Vagina (tissue), 2 donors: Measurements from ENCODE around the gene INPP5A.

Experiments
- POLR2AphosphoS5 ChIP-seq, 2 donors: sonication (generic); formaldehyde crosslinking; IDR thresholded peaks; one replicate each; pipeline ENCODE4 v1.9.0; 2017; ENCODE audit warnings: antibody characterized with exemption in 2 of 2, mild to moderate bottlenecking in 2 of 2, low read depth in 1 of 2; ENCODE audit not compliant: insufficient read depth in 1 of 2
- TF ChIP-seq, protein P1 (sequence below), 3 experiments: fragments of 450-650 bp in 2 of 3; fragments of 200-600 bp in 1 of 3; sonication (generic) in 1 of 3; IDR thresholded peaks; one replicate each; pipeline ENCODE4 v1.5.1; 2017 to 2019; ENCODE audit warnings: antibody characterized with exemption in 3 of 3, mild to moderate bottlenecking in 2 of 3, moderate library complexity in 2 of 3

DNA sequence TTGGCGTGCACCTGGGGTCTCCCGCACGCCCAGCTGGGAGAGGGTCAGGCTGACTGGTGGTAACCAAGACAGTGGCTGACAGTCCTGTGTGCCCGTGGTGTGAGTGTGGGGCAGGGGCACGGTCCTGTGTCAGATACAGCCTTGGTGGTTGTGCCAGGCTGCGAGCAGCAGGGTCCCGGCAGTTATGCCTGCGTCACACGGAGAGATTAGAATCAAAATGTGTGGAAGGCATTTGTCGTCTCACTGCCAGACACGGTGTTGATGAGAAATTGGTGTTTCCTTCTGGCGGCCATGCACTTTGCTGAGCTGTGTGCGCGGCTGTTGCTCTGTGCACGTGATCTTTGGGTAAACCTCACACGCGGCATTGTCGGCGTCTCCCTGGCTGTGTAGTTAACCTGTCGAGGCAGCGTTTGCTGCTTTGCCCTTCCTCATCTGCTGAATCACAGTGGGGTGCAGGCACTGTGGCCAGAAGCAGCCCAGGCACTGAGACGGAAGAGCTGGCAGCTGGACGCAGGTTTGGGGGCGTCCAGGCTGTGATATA is 160.7 kb downstream of the INPP5A start:
- TF ChIP-seq, protein P1, sequence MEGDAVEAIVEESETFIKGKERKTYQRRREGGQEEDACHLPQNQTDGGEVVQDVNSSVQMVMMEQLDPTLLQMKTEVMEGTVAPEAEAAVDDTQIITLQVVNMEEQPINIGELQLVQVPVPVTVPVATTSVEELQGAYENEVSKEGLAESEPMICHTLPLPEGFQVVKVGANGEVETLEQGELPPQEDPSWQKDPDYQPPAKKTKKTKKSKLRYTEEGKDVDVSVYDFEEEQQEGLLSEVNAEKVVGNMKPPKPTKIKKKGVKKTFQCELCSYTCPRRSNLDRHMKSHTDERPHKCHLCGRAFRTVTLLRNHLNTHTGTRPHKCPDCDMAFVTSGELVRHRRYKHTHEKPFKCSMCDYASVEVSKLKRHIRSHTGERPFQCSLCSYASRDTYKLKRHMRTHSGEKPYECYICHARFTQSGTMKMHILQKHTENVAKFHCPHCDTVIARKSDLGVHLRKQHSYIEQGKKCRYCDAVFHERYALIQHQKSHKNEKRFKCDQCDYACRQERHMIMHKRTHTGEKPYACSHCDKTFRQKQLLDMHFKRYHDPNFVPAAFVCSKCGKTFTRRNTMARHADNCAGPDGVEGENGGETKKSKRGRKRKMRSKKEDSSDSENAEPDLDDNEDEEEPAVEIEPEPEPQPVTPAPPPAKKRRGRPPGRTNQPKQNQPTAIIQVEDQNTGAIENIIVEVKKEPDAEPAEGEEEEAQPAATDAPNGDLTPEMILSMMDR (IDR thresholded peaks at IDR 0.05), result no peak
- no peak for TF ChIP-seq POLR2AphosphoS5 (IDR thresholded peaks at IDR 0.05; ENCODE audit: insufficient read depth in 1 of 2, low read depth in 1 of 2)
